H9 (cell line): ENCODE data around the gene WHRN. TPM values are rescaled to one million over a fixed set of nuclear protein-coding genes. Genes with fewer than 3 reads are reported as not detected.

ENCODE experiments used
- DNase-seq: peaks from one replicate; pipeline ENCODE4 v3.0.0-alpha.2; 2017
- H2AFZ ChIP-seq: one replicate; pipeline ENCODE4 v1.6.1; 2013; ENCODE audit warnings: mild to moderate bottlenecking, low read length, control low read depth, moderate library complexity
- H2AK5ac ChIP-seq: 2 replicates; pipeline ENCODE4 v1.6.1; 2013; ENCODE audit warnings: low read length, control low read depth, mixed read lengths; ENCODE audit not compliant: insufficient read length
- H2BK120ac ChIP-seq: one replicate; pipeline ENCODE4 v1.6.1; 2013; ENCODE audit warnings: low read depth, mild to moderate bottlenecking, low read length, control low read depth, inconsistent platforms; ENCODE audit not compliant: poor library complexity, severe bottlenecking
- H2BK12ac ChIP-seq: 2 replicates; pipeline ENCODE4 v1.6.1; 2013; ENCODE audit warnings: low read length, control low read depth, mixed read lengths, low read depth; ENCODE audit not compliant: insufficient read length
- H2BK15ac ChIP-seq: 2 replicates; pipeline ENCODE4 v1.6.1; 2013; ENCODE audit warnings: low read depth, low read length, control low read depth
- H2BK20ac ChIP-seq: one replicate; pipeline ENCODE4 v1.6.1; 2013; ENCODE audit warnings: low read depth, mild to moderate bottlenecking, low read length, control low read depth, inconsistent platforms; ENCODE audit not compliant: poor library complexity, severe bottlenecking
- H2BK5ac ChIP-seq: 2 replicates; pipeline ENCODE4 v1.6.1; 2013; ENCODE audit warnings: low read length, control low read depth, mixed read lengths; ENCODE audit not compliant: insufficient read length
- H3K14ac ChIP-seq: 2 replicates; pipeline ENCODE4 v1.6.1; 2013; ENCODE audit warnings: low read length, control low read depth; ENCODE audit not compliant: insufficient read depth
- H3K18ac ChIP-seq: 2 replicates; pipeline ENCODE4 v1.6.1; 2013; ENCODE audit warnings: low read depth, mild to moderate bottlenecking, mixed read lengths, low read length, control low read depth; ENCODE audit not compliant: insufficient read length
- H3K23ac ChIP-seq: 2 replicates; pipeline ENCODE4 v1.6.1; 2013; ENCODE audit warnings: low read length, control low read depth, mixed read lengths, low read depth; ENCODE audit not compliant: insufficient read length
- H3K23me2 ChIP-seq: 2 replicates; pipeline ENCODE4 v1.6.1; 2013; ENCODE audit warnings: low read depth, mild to moderate bottlenecking, mixed read lengths, low read length, control low read depth; ENCODE audit not compliant: insufficient read length, poor library complexity, severe bottlenecking
- H3K27ac ChIP-seq: 2 replicates; pipeline ENCODE4 v1.5.1; 2013; ENCODE audit warnings: low read length, control low read depth, mixed read lengths, low read depth; ENCODE audit not compliant: insufficient read length
- H3K27me3 ChIP-seq: 2 replicates; pipeline ENCODE4 v1.6.1; 2013; ENCODE audit warnings: low read length, control low read depth, inconsistent platforms; ENCODE audit not compliant: insufficient read depth
- H3K4ac ChIP-seq: 2 replicates; pipeline ENCODE4 v1.6.1; 2013; ENCODE audit warnings: low read depth, mild to moderate bottlenecking, control low read depth, inconsistent platforms, low read length, moderate library complexity
- H3K4me1 ChIP-seq: 2 replicates; pipeline ENCODE4 v1.6.1; 2013; ENCODE audit warnings: low read length, control low read depth, inconsistent platforms; ENCODE audit not compliant: insufficient read depth
- H3K4me2 ChIP-seq: 2 replicates; pipeline ENCODE4 v1.6.1; 2013; ENCODE audit warnings: low read length, control low read depth, mixed read lengths; ENCODE audit not compliant: insufficient read length, insufficient read depth
- H3K56ac ChIP-seq: 2 replicates; pipeline ENCODE4 v1.6.1; 2013; ENCODE audit warnings: low read depth, mild to moderate bottlenecking, mixed read lengths, low read length, control low read depth; ENCODE audit not compliant: insufficient read length
- H3K79me1 ChIP-seq: 2 replicates; pipeline ENCODE4 v1.6.1; 2013; ENCODE audit warnings: low read depth, mild to moderate bottlenecking, moderate library complexity, low read length, control low read depth, inconsistent platforms; ENCODE audit not compliant: insufficient read depth, poor library complexity, severe bottlenecking
- H3K79me2 ChIP-seq: 2 replicates; pipeline ENCODE4 v1.6.1; 2013; ENCODE audit warnings: low read length, control low read depth, inconsistent platforms; ENCODE audit not compliant: insufficient read depth
- H3K9ac ChIP-seq: 2 replicates; pipeline ENCODE4 v1.6.1; 2013; ENCODE audit warnings: low read length, control low read depth, mixed read lengths; ENCODE audit not compliant: insufficient read length; ENCODE audit errors: extremely low read depth
- H3K9me3 ChIP-seq: one replicate; pipeline ENCODE4 v1.6.1; 2013; ENCODE audit warnings: low read depth, low read length, inconsistent platforms; ENCODE audit not compliant: control insufficient read depth
- H3T11ph ChIP-seq: one replicate; pipeline ENCODE4 v1.6.1; 2013; ENCODE audit warnings: mild to moderate bottlenecking, low read length, control low read depth, inconsistent platforms
- H4K20me1 ChIP-seq: one replicate; pipeline ENCODE4 v1.6.1; 2013; ENCODE audit not compliant: control insufficient read depth, insufficient read length, insufficient read depth
- H4K5ac ChIP-seq: 2 replicates; pipeline ENCODE4 v1.6.1; 2013; ENCODE audit warnings: low read depth, mild to moderate bottlenecking, mixed read lengths, low read length, control low read depth; ENCODE audit not compliant: insufficient read length
- H4K8ac ChIP-seq: replicated peaks from 2 replicates; pipeline ENCODE4 v1.6.1; 2013; ENCODE audit warnings: low read length, control low read depth, mixed read lengths, low read depth; ENCODE audit not compliant: insufficient read length
- H4K91ac ChIP-seq: 2 replicates; pipeline ENCODE4 v1.6.1; 2013; ENCODE audit warnings: low read depth, mild to moderate bottlenecking, moderate library complexity, mixed read lengths, low read length, control low read depth; ENCODE audit not compliant: insufficient read length
- H3K27ac Mint-ChIP-seq, 3 experiments: 2 replicates in 2 of 3; 3 replicates in 1 of 3; pipeline ENCODE4 v1.8.0; 2020 to 2021; ENCODE audit warnings: mixed read lengths in 3 of 3, mild to moderate bottlenecking in 1 of 3, moderate library complexity in 1 of 3
- H3K27me3 Mint-ChIP-seq: 2 replicates; pipeline ENCODE4 v1.8.0; 2021; ENCODE audit warnings: low read depth, mild to moderate bottlenecking, moderate library complexity, mixed read lengths
- H3K36me3 Mint-ChIP-seq, 3 experiments: 2 replicates in 2 of 3; 3 replicates in 1 of 3; pipeline ENCODE4 v1.8.0; 2020 to 2021; ENCODE audit warnings: low read depth in 3 of 3, mixed read lengths in 3 of 3; ENCODE audit not compliant: insufficient read depth in 1 of 3
- H3K4me1 Mint-ChIP-seq, 2 experiments: 2 replicates each; pipeline ENCODE4 v1.8.0; 2020; ENCODE audit warnings: mixed read lengths in 2 of 2
- H3K4me3 Mint-ChIP-seq, 2 experiments: 2 replicates in 1 of 2; 3 replicates in 1 of 2; pipeline ENCODE4 v1.8.0; 2020 to 2021; ENCODE audit warnings: mild to moderate bottlenecking in 2 of 2, mixed read lengths in 2 of 2, moderate library complexity in 1 of 2
- H3K9me3 Mint-ChIP-seq, 2 experiments: 2 replicates in 1 of 2; 3 replicates in 1 of 2; pipeline ENCODE4 v1.8.0; 2020; ENCODE audit warnings: mild to moderate bottlenecking in 2 of 2, mixed read lengths in 2 of 2, moderate library complexity in 1 of 2
- WGBS: extraction: QIAGEN DNeasy Blood & Tissue Kit; methylation state at CpG from one replicate; pipeline ENCODE4 v1.1.7; 2013; ENCODE audit warnings: missing lambda C conversion rate, low lambda C conversion rate, mixed read lengths; ENCODE audit not compliant: insufficient read length; ENCODE audit errors: extremely low coverage; 5-methylcytosine and 5-hydroxymethylcytosine counted together
- total RNA-seq: library from RNA; stranded (reverse); gene quantifications from 2 replicates; pipeline ENCODE4 v1.2.1, GENCODE V29; 2021
- TF ChIP-seq, protein P1 (sequence below): fragments of 200-600 bp; sonication (generic); conservative IDR thresholded peaks from 3 replicates; pipeline ENCODE4 v1.8.0; 2021; ENCODE audit warnings: antibody characterized with exemption, mild to moderate bottlenecking

WHRN gene
- total RNA-seq, 1 experiment from 2014 or later = 2.2 TPM

DNA sequence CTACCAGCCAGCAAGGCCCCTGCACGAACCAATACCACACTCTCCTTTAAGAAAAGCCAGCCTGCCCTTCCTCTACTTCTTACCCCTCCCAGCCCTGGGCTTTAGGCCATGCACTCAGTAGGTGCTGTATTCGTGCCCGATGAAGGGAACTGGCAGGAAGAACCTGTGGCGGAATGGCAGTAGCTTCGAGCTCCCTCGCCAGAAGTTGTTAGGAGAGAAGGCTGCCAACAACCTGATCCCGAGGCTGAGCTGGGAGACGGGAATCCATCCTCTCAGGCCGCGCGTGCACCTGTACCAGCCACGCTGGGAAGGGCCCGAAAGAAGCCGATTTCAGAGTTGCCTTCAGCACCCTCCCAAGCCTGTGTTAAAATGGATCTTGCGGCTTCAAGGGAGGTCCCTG, 72.2 kb downstream of the WHRN start:
- no peak overlapping the region for H2BK120ac ChIP-seq
- no peaks in the 10 kb centered on the region for H3K79me2 ChIP-seq
- H2AK5ac ChIP-seq = no peak overlapping the region
- no peaks in the 10 kb centered on the region for H4K20me1 ChIP-seq
- no peak overlapping the region for H3K23ac ChIP-seq
- WGBS = no CpG with 5 or more reads among the region's 15 CpGs
- no peaks in the 10 kb centered on the region; a peak in 1 of 7 replicates for H3K36me3 Mint-ChIP-seq
- no peak overlapping the region for H2BK15ac ChIP-seq
- no peak overlapping the region for H3K56ac ChIP-seq
- H3K14ac ChIP-seq = no peak overlapping the region; the same call in 1 of the 2 replicates
- H3K27ac Mint-ChIP-seq = no peak overlapping the region
- no peak overlapping the region for H3K4me2 ChIP-seq
- H3K27me3 ChIP-seq = no peaks in the 10 kb centered on the region; the same call in 1 of the 2 replicates
- no peak overlapping the region for H4K8ac ChIP-seq
- no peaks in the 10 kb centered on the region for H3K23me2 ChIP-seq
- H3K9me3 ChIP-seq = no peaks in the 10 kb centered on the region
- no peak overlapping the region for H2AFZ ChIP-seq
- H3K4ac ChIP-seq = no peak overlapping the region
- H3K79me1 ChIP-seq = no peaks in the 10 kb centered on the region
- no peak overlapping the region for H3K27ac ChIP-seq
- TF ChIP-seq, protein P1, sequence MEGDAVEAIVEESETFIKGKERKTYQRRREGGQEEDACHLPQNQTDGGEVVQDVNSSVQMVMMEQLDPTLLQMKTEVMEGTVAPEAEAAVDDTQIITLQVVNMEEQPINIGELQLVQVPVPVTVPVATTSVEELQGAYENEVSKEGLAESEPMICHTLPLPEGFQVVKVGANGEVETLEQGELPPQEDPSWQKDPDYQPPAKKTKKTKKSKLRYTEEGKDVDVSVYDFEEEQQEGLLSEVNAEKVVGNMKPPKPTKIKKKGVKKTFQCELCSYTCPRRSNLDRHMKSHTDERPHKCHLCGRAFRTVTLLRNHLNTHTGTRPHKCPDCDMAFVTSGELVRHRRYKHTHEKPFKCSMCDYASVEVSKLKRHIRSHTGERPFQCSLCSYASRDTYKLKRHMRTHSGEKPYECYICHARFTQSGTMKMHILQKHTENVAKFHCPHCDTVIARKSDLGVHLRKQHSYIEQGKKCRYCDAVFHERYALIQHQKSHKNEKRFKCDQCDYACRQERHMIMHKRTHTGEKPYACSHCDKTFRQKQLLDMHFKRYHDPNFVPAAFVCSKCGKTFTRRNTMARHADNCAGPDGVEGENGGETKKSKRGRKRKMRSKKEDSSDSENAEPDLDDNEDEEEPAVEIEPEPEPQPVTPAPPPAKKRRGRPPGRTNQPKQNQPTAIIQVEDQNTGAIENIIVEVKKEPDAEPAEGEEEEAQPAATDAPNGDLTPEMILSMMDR = no peak
- H3K27me3 Mint-ChIP-seq = no peaks in the 10 kb centered on the region; the same call in 1 of the 2 replicates
- H3K4me3 Mint-ChIP-seq = no peak overlapping the region
- H2BK5ac ChIP-seq = no peak overlapping the region
- H4K5ac ChIP-seq = no peak overlapping the region
- H4K91ac ChIP-seq = no peak overlapping the region
- no peak overlapping the region for H3K9ac ChIP-seq
- no peaks in the 10 kb centered on the region for H3K4me1 ChIP-seq
- no peaks in the 10 kb centered on the region for H3K9me3 Mint-ChIP-seq
- no peak overlapping the region for H3T11ph ChIP-seq
- H3K4me1 Mint-ChIP-seq = peaks cover 0 to 13% of the 10 kb centered on the region in 2 experiments; a peak in 2 of 4 replicates
- H2BK12ac ChIP-seq = no peak overlapping the region
- no peak overlapping the region for H2BK20ac ChIP-seq
- DNase-seq = peak; percentile 20
- H3K18ac ChIP-seq = no peak overlapping the region
